LNCaP clone FGC (cell line): ENCODE data around the gene GRIA1.

Source experiments
- DNase-seq: peaks from one replicate; pipeline ENCODE4 v3.0.0-alpha.2; 2011; ENCODE audit warnings: low read depth
- H3K4me3 ChIP-seq: 2 replicates; pipeline ENCODE4 v1.5.1; 2011; ENCODE audit warnings: mild to moderate bottlenecking, low read depth, low read length, control low read depth
- TF ChIP-seq, protein P1 (sequence below): IDR thresholded peaks from 2 replicates; pipeline ENCODE4 v1.5.1; 2012; ENCODE audit warnings: mild to moderate bottlenecking; ENCODE audit not compliant: control insufficient read depth, insufficient read depth; ENCODE audit errors: extremely low read depth

GRIA1 gene

DNA sequence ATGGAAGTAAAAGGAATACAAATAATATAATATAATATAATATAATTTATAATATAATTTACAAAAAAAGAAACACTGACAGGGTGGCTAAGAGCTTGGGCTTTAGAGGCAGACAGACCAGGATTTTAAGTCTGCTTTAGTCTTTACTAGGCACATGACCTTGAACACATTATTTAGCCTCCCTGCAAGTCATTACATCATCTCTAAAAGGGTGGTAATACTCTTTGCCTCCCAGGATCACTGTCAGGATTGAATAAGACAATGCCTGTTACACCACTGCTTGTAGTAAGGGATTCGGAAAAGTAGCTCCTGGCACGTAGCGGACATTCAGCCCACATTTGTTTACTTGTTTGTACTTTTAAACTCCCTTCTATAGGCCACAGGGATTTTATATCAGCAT lies 199.8 kb downstream of the GRIA1 start:
- no peak overlapping the region for H3K4me3 ChIP-seq
- TF ChIP-seq, protein P1, sequence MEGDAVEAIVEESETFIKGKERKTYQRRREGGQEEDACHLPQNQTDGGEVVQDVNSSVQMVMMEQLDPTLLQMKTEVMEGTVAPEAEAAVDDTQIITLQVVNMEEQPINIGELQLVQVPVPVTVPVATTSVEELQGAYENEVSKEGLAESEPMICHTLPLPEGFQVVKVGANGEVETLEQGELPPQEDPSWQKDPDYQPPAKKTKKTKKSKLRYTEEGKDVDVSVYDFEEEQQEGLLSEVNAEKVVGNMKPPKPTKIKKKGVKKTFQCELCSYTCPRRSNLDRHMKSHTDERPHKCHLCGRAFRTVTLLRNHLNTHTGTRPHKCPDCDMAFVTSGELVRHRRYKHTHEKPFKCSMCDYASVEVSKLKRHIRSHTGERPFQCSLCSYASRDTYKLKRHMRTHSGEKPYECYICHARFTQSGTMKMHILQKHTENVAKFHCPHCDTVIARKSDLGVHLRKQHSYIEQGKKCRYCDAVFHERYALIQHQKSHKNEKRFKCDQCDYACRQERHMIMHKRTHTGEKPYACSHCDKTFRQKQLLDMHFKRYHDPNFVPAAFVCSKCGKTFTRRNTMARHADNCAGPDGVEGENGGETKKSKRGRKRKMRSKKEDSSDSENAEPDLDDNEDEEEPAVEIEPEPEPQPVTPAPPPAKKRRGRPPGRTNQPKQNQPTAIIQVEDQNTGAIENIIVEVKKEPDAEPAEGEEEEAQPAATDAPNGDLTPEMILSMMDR: no peak
- DNase-seq: no peak

DNA sequence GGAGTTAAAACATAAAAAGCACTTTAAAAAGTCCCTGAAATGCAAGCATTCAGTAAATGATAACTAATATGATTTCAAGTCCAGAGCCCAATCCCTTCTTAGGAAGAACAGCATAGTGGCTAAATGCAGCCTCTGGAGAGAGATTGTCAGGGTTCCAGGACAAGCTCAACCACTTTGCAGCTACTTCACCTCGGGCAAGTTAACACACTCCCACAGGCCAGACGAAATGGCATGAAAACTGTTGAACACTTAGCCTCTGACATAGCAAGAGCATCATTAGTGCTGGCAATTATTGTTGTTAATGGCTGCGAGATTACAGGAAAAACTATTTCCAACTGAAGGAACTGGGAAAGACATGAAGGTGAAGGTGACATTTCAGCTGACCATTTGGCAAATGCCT lies 205.8 kb downstream of the GRIA1 start:
- H3K4me3 ChIP-seq: no peak overlapping the region
- DNase-seq: no peak
- TF ChIP-seq, protein P1: no peak

DNA sequence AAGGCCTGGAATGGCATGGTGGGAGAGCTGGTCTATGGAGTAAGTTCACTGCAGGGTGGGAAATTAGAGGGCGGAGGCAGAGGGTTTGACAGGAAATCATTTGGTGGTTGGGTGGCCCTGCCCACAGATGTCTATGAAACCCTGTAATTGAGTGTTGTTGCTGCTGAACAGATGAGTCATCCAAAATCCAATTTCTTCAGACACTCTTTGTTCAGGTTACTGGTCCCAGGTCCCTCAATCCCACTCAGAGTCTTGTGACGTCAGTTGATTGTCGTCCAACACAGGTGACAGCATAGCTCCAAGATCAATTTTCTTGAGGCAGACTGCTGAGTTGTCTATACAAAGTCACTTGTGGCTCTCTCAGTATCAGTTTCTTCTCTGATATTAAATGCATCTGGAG lies 208.6 kb downstream of the GRIA1 start:
- TF ChIP-seq, protein P1: no peak
- H3K4me3 ChIP-seq: no peak overlapping the region
- DNase-seq: no peak

DNA sequence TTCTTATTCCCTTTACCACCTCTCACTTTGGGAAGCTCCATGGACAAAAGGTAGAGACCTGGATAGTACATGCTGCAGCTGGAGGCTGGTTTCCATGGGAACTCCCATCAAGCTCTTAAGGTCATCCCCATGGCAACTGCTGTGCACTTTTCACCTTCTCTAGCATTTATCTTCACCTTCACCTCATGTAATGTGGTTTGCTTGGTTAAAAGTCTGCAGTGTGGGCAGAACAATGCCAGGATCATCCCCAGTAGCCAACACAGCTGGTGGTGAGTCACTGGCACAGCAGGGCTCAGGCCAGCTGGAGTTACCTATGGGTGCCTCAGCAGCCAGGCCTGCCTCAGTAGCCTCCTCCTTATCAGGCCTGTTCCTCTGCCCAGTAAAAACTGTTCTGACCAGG lies 210.5 kb downstream of the GRIA1 start:
- no peak for DNase-seq
- TF ChIP-seq, protein P1: no peak
- H3K4me3 ChIP-seq: no peak overlapping the region

DNA sequence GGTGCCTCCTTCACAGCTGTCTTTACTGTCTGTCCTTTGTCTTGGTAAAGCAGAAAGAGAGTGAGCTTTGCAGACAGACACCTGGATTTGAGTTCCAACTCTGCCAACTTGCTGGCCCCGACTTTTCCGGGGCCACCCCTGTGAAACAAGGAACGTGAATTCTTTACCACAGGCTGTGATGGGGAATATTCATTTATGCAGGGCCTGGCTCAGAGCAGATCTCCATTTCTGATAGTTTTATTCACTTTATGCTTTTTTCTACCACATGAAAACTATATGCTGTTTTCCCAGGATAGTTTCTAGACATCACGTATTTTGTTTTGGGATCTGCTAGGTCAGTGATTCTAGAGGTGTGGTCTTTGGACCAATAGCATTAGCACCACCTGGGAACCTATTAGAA lies 211.8 kb downstream of the GRIA1 start:
- DNase-seq: no peak
- TF ChIP-seq, protein P1: no peak
- no peak overlapping the region for H3K4me3 ChIP-seq

DNA sequence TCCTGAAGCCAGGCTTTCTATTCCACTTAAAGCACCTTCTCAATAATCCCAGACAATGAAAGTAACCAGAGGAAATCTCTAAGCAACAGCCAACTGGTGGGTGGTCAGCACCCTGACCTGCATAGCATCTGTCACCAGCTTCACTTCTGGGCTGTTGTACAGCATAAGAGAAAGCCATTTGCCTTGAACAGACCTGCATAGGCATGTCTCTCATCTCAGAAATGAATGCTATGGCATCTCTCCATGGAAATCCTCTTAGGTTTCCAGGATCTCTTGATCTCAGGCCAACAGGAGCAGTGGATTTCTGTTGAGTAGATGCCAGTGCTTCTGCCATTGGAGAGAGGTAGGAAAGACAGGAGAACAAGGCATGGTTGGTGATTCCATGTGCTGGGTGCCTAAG lies 213.6 kb downstream of the GRIA1 start:
- TF ChIP-seq, protein P1: no peak
- no peak overlapping the region for H3K4me3 ChIP-seq
- no peak for DNase-seq

DNA sequence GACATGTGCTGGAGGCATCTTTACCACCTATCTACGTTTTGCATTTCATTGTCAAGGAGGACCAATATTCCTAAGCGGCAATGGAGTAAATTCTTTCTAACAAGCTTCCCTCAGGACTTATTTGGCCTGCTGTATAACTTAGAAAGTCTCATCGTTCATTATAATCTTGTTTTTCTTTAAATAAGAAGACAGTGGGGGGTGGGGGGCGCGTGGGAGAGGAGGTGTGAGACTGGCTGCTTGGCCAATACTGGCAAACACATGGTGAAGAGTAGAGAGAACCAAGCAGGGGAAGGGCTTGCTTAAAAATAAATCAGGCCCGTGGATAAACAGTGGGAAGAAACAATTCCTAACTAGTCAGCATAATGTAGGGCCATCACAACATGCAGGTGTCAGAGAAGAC lies 217.2 kb downstream of the GRIA1 start:
- TF ChIP-seq, protein P1: no peak
- no peak for DNase-seq
- H3K4me3 ChIP-seq: no peak overlapping the region
